Measurements from ENCODE around the gene PDGFB.

PDGFB gene

GRCh38 chr22:39289975-39290720, 45.4 kb upstream of the PDGFB start:
- H3F3A ChIP-seq (ENCODE audit: insufficient read depth, low read length) = no peaks in the 10 kb centered on the region
- H3K4me1 ChIP-seq (ENCODE audit: insufficient read depth, low read length, severe bottlenecking) = no peaks in the 10 kb centered on the region
- no peak overlapping the region for H2AFZ ChIP-seq (ENCODE audit: low read length)
- TF ChIP-seq EZH2 (IDR thresholded peaks at IDR 0.05; ENCODE audit: borderline replicate concordance, low read length) = no peak
- no peaks in the 10 kb centered on the region for H3K79me2 ChIP-seq (ENCODE audit: insufficient read depth, low read length)
- H3K4me3 ChIP-seq (ENCODE audit: low read depth, low read length, poor library complexity, severe bottlenecking) = no peak overlapping the region
- H4K20me1 ChIP-seq (ENCODE audit: insufficient read depth, low read length) = no peaks in the 10 kb centered on the region
- peaks cover 19% of the 10 kb centered on the region for H3K27me3 ChIP-seq (ENCODE audit: insufficient read depth, low read length)
- H3K4me2 ChIP-seq (ENCODE audit: low read length) = no peak overlapping the region
- H3K9me2 ChIP-seq (ENCODE audit: low read depth, low read length) = no peaks in the 10 kb centered on the region
- no peaks in the 10 kb centered on the region for H3K9me3 ChIP-seq (ENCODE audit: low read length)
- H3K36me3 ChIP-seq (ENCODE audit: insufficient read depth, low read length) = no peaks in the 10 kb centered on the region
- H3K9ac ChIP-seq (ENCODE audit: low read length) = no peak overlapping the region
- H3K27ac ChIP-seq (ENCODE audit: low read depth, low read length, poor library complexity, severe bottlenecking) = no peak overlapping the region

DNA sequence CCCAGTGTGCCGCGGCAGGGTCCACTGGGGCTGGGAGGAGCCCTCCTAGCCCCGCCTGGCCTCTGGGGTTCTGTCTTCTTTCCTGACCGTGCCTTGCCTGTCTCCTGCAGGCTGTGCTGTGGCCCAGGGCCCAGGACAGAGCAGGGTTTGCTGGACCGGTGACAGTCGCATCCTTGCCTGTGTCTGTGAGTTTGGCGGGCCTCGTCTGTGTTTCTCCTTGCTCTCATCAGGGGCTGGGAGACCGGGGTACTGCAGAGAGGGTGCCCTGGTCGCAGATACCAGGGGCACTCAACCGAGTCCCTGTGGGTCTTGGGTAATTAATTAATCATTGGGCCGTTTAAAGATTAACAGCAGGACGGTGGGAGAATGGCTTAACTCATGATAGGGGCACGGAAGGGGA, 44.8 kb upstream of the PDGFB start:
- peaks cover 19% of the 10 kb centered on the region for H3K27me3 ChIP-seq (ENCODE audit: insufficient read depth, low read length)
- H3K4me1 ChIP-seq (ENCODE audit: insufficient read depth, low read length, severe bottlenecking) = no peaks in the 10 kb centered on the region
- H3K79me2 ChIP-seq (ENCODE audit: insufficient read depth, low read length) = no peaks in the 10 kb centered on the region
- H4K20me1 ChIP-seq (ENCODE audit: insufficient read depth, low read length) = no peaks in the 10 kb centered on the region
- H3K9ac ChIP-seq (ENCODE audit: low read length) = no peak overlapping the region
- H3K4me3 ChIP-seq (ENCODE audit: low read depth, low read length, poor library complexity, severe bottlenecking) = no peak overlapping the region
- no peak overlapping the region for H3K27ac ChIP-seq (ENCODE audit: low read depth, low read length, poor library complexity, severe bottlenecking)
- H3K9me2 ChIP-seq (ENCODE audit: low read depth, low read length) = no peaks in the 10 kb centered on the region
- no peak for TF ChIP-seq EZH2 (IDR thresholded peaks at IDR 0.05; ENCODE audit: borderline replicate concordance, low read length)
- no peak for TF ChIP-seq CTCF (IDR thresholded peaks at IDR 0.05; ENCODE audit: low read length)
- H2AFZ ChIP-seq (ENCODE audit: low read length) = no peak overlapping the region
- H3K9me3 ChIP-seq (ENCODE audit: low read length) = no peaks in the 10 kb centered on the region
- H3F3A ChIP-seq (ENCODE audit: insufficient read depth, low read length) = no peaks in the 10 kb centered on the region
- no peaks in the 10 kb centered on the region for H3K36me3 ChIP-seq (ENCODE audit: insufficient read depth, low read length)
- H3K4me2 ChIP-seq (ENCODE audit: low read length) = no peak overlapping the region

DNA sequence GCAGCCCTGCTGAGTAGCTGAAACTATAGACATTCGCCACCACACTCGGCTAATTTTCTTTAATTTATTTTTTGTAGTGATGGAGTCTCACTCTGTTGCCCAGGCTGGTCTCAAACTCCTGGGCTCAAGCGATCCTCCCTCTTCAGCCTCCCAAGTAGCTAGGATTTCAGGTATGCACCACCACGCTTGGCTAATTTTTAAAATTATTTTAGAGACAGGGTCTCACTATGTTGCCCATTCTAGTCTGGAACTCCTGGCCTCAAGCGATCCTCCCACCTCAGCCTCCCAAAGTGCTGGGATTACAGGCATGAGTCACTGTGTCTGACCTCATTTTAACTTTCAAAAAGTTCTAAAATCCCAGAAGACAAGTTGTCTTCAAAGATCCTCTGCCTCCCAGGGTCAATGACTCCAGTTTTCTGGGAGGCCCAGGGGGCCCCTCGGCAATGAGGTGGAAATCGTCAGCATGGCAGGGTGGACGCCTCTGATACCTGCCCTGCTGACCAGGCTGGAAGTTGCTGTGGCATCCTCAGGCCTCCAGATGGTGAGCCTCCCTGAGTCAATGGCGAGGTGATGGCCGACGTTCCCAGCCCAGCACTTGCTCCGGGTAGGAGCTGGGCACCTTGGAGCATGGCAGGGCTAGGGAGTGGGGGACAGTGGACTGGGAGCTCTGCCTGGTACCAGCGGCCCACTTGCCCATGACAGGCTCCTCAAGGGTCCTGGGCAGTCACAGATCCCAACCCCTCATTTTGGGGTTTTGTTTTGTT, 43.5 kb upstream of the PDGFB start:
- Histone ChIP-seq H3K79me2 (ENCODE audit: insufficient read depth, low read length) (no peaks in the 10 kb centered on the region), H3K27me3 (ENCODE audit: insufficient read depth, low read length) (peaks cover 19% of the 10 kb centered on the region), H2AFZ (ENCODE audit: low read length) (no peak overlapping the region), H3K4me1 (ENCODE audit: insufficient read depth, low read length, severe bottlenecking) (no peaks in the 10 kb centered on the region), H3K9me2 (ENCODE audit: low read depth, low read length) (no peaks in the 10 kb centered on the region), H3K9me3 (ENCODE audit: low read length) (no peaks in the 10 kb centered on the region), H3K9ac (ENCODE audit: low read length) (no peak overlapping the region), H3K4me2 (ENCODE audit: low read length) (no peak overlapping the region), H3K27ac (ENCODE audit: low read depth, low read length, poor library complexity, severe bottlenecking) (no peak overlapping the region), H3F3A (ENCODE audit: insufficient read depth, low read length) (no peaks in the 10 kb centered on the region), H3K4me3 (ENCODE audit: low read depth, low read length, poor library complexity, severe bottlenecking) (no peak overlapping the region), H3K36me3 (ENCODE audit: insufficient read depth, low read length) (no peaks in the 10 kb centered on the region), H4K20me1 (ENCODE audit: insufficient read depth, low read length) (no peaks in the 10 kb centered on the region)
- TF ChIP-seq EZH2 (IDR thresholded peaks at IDR 0.05; ENCODE audit: borderline replicate concordance, low read length) = no peak
- TF ChIP-seq CTCF (IDR thresholded peaks at IDR 0.05; ENCODE audit: low read length) = no peak
